Right lobe of liver (tissue), 6 donors: Measurements from ENCODE around the gene SPNS1. TPM values are rescaled to one million over a fixed set of nuclear protein-coding genes. Genes with fewer than 3 reads are reported as not detected.
A peak's percentile ranks its signal among the peaks of the same experiment; 100 is the strongest.

ENCODE experiments used
- ATAC-seq, 4 donors: fragments of 200-7000 bp; cut with Tn5 transposase; one replicate each; pipeline ENCODE4 v1.9.1; 2020; ENCODE audit warnings: mild to moderate bottlenecking in 4 of 4, moderate library complexity in 4 of 4
- DNase-seq, 3 donors: peaks; one replicate each; pipeline ENCODE4 v3.0.0-alpha.2; 2020
- H3K27ac ChIP-seq, 3 donors: fragments of 200-600 bp; one replicate each; pipeline ENCODE4 v1.8.0; 2022
- H3K27me3 ChIP-seq, 2 donors: fragments of 200-600 bp; one replicate each; pipeline ENCODE4 v1.8.0; 2022
- H3K36me3 ChIP-seq, 4 donors: fragments of 200-600 bp; sonication (generic) in 1 of 4; one replicate each; pipeline versions ENCODE4 v1.5.1 to v1.8.0; 2017 to 2022; ENCODE audit warnings: control low read depth in 1 of 4
- H3K4me1 ChIP-seq, 4 donors: fragments of 200-600 bp; sonication (generic) in 1 of 4; one replicate each; pipeline versions ENCODE4 v1.5.1 to v1.8.0; 2017 to 2022; ENCODE audit warnings: control low read depth in 1 of 4
- H3K4me3 ChIP-seq, 3 donors: fragments of 200-600 bp; one replicate each; pipeline ENCODE4 v1.8.0; 2022
- H3K9me3 ChIP-seq, 4 donors: fragments of 200-600 bp; sonication (generic) in 1 of 4; one replicate each; pipeline versions ENCODE4 v1.5.1 to v1.8.0; 2017 to 2022; ENCODE audit warnings: control low read depth in 1 of 4
- CTCF ChIP-seq, 4 donors: fragments of 200-600 bp in 3 of 4; fragments of 450-650 bp in 1 of 4; IDR thresholded peaks; one replicate each; pipeline versions ENCODE4 v1.5.1 to v1.8.0; 2016 to 2022; ENCODE audit warnings: antibody characterized with exemption in 4 of 4, mild to moderate bottlenecking in 2 of 4
- POLR2A ChIP-seq: fragments of 450-650 bp; IDR thresholded peaks from one replicate; pipeline ENCODE4 v1.6.1; 2017; ENCODE audit warnings: antibody characterized with exemption, mild to moderate bottlenecking
- WGBS: methylation state at CpG from one replicate; pipeline ENCODE4 v1.1.6; 2018; ENCODE audit warnings: low coverage, low lambda C conversion rate; ENCODE audit not compliant: insufficient coverage; ENCODE audit errors: missing lambda C conversion rate; 5-methylcytosine and 5-hydroxymethylcytosine counted together
- intact Hi-C, 2 donors: fragments of 100-400 bp; cut with DNase I; formaldehyde crosslinking; loops; one replicate each; pipeline versions ENCODE4 v1.11.2 to v1.14.1; 2022
- total RNA-seq, 6 experiments: library from RNA; depleted of rRNA in 2 of 6; stranded (reverse); fragments of >200 nt in 2 of 6; fragmentation: NEBNext Ultra II Directional in 3 of 6; extraction: Animal tissue kit (Norgen Biotek cat#: 25700) in 3 of 6; gene quantifications; one replicate each; pipeline versions ENCODE4 v1.1.0 to v1.2.4, GENCODE V29; 2016 to 2023
- donor health status: DM: no; HTN: yes; CAD: no.
- donor health status: DM: no; HTN: no; CAD: no.
- donor health status: DM: no; HTN: no; CAD: no.
- donor health status: DM: no; HTN: yes; CAD: no.
- donor health status: DM: no; HTN: yes; CAD: no.

Gene SPNS1
- total RNA-seq, 6 experiments from 2014 or later, result 13.7 to 21.2 (median 17.7) TPM

- no peak overlapping the region for H3K27ac ChIP-seq
- WGBS, result 94% methylated on average over 2 of the region's 4 CpGs
- no peak for ATAC-seq
Observed at GRCh38 chr16:29011851-29012250, 37.3 kb downstream of the SPNS1 start.

DNA sequence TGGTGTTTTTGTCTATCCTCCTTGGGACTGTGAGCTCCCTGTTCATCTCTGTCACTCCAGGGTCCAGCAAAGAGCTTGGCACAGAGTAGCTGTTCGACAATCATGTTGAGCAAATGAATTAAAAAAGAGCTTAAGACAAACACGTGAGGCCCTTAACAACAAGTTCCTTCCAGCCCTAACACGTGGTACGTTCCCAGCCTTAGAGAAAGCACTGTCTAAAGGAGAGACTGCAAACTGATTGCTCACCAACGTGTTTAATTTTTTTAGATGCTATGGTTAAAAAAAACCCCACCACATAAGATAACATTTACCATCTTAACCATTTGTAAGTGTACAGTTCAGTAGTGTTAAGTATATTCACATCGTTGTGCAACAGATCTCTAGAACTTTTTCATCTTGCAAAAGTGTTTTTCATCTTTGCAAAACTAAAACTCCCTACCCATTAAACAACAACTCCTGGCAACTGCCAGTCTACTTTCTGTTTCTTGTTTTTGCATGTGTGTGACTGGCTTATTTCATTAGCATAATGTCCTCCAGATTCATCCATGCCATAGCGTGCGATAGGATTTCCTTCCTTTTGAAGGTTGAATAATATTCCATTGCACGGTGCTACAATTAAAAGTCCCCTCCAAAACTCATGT is 38.5 kb downstream of the SPNS1 start:
- intact Hi-C loops, result no loop called here
- H3K9me3 ChIP-seq, result no peaks in the 10 kb centered on the region
- WGBS, result 64% methylated on average over 9 of the region's 9 CpGs
- TF ChIP-seq POLR2A, result no peak
- H3K4me3 ChIP-seq, result no peak overlapping the region
- no peaks in the 10 kb centered on the region for H3K27me3 ChIP-seq
- H3K27ac ChIP-seq, result peak overlapping the region in 1 of 3 donors; percentile 58
- no peak for ATAC-seq
- DNase-seq, result no peak
- H3K4me1 ChIP-seq, result peaks cover 0 to 17% (median 0%) of the 10 kb centered on the region in 4 donors
- no peaks in the 10 kb centered on the region for H3K36me3 ChIP-seq

More at GRCh38 chr16:29011851-29012250, 37.3 kb downstream of the SPNS1 start:
- TF ChIP-seq POLR2A (no peak), CTCF (IDR thresholded peaks at IDR 0.05) (no peak)
- DNase-seq, result no peak
- no peak overlapping the region for H3K4me3 ChIP-seq
- H3K9me3 ChIP-seq, result no peaks in the 10 kb centered on the region
- H3K4me1 ChIP-seq, result peaks cover 0 to 17% (median 0%) of the 10 kb centered on the region in 4 donors
- no peaks in the 10 kb centered on the region for H3K27me3 ChIP-seq
- intact Hi-C loops, result no loop called here
- no peaks in the 10 kb centered on the region for H3K36me3 ChIP-seq

GRCh38 chr16:29014561-29015069 is 40.0 kb downstream of the SPNS1 start:
- intact Hi-C loops, result no loop called here
- H3K36me3 ChIP-seq, result no peaks in the 10 kb centered on the region
- H3K4me3 ChIP-seq, result no peak overlapping the region
- 58% methylated on average over 3 of the region's 3 CpGs for whole genome bisulfite sequencing
- H3K9me3 ChIP-seq, result no peaks in the 10 kb centered on the region
- TF ChIP-seq CTCF (IDR thresholded peaks at IDR 0.05) (no peak), POLR2A (no peak)
- no peak for DNase-seq
- H3K27ac ChIP-seq, result peak overlapping the region in 1 of 3 donors; percentile 57
- peak; percentile 14 to 55 (median 40) for ATAC-seq
- H3K27me3 ChIP-seq, result no peaks in the 10 kb centered on the region
- peaks cover 0 to 17% (median 0%) of the 10 kb centered on the region in 4 donors for H3K4me1 ChIP-seq

DNA sequence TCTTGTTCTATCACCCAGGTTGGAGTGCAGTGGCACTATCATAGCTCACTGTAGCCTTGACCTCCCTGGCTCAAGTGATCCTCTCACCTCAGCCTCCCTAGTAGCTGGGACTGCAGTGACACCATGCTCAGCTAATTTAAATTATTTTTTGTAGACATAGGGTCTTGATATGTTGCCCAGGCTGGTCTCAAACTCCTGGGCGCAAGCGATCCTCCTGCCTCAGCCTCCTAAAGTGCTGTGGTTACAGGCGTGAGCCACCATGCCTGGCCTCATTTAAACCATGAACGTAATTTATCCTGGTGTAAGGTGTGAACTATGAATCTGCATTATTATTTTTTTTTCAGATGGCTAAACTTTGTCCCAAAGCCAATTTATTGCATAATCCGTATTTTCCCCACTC is 47.6 kb downstream of the SPNS1 start:
- ATAC-seq (no peak), DNase-seq (no peak)
- TF ChIP-seq CTCF (IDR thresholded peaks at IDR 0.05) (no peak), POLR2A (no peak)
- H3K4me1 ChIP-seq, result no peaks in the 10 kb centered on the region
- no peak overlapping the region for H3K4me3 ChIP-seq
- no peaks in the 10 kb centered on the region for H3K36me3 ChIP-seq
- intact Hi-C loops, result no loop called here
- no peak overlapping the region for H3K27ac ChIP-seq
- 72% methylated on average over 4 of the region's 5 CpGs for WGBS
- H3K27me3 ChIP-seq, result no peaks in the 10 kb centered on the region
- H3K9me3 ChIP-seq, result no peaks in the 10 kb centered on the region
